SHP77 (cell line): ENCODE data around the gene STX18.
"Not testable (repeated sequence)": the region's sequence is repeated elsewhere in the genome, so short reads cannot be mapped to it uniquely, and the experiment has no call there.

ENCODE experiments used
- DNase-seq, 2 experiments: peaks; one replicate each; lab custom pipeline; 2025; lab: John Stamatoyannopoulos, UW

The STX18 gene

DNA sequence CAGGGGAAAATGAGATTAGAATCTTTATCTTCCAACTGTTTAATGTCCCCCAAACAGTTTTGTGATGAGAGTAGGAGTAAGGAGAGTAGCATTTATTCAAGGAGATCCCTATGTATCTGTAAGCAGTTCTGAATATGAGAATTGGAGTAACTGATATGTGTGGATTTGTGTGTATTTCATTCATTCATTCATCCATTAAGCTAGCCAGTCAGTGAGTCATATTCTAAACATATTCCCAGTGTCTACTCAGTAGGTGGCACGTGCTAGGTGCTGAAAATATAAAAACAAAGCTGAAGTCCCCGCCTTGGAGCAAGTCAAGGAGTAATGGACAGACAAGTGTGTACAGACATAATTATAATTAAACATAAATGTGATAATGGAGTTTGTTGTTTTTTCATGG lies 12.4 kb upstream of the STX18 start:
- no peak for DNase-seq

- DNase-seq, result not testable (repeated sequence)
These were observed 10.2 kb upstream of the STX18 start for GRCh38 chr4:4552042-4552441.

GRCh38 chr4:4550161-4550560 lies 8.3 kb upstream of the STX18 start:
- DNase-seq, result not testable (repeated sequence)

DNA sequence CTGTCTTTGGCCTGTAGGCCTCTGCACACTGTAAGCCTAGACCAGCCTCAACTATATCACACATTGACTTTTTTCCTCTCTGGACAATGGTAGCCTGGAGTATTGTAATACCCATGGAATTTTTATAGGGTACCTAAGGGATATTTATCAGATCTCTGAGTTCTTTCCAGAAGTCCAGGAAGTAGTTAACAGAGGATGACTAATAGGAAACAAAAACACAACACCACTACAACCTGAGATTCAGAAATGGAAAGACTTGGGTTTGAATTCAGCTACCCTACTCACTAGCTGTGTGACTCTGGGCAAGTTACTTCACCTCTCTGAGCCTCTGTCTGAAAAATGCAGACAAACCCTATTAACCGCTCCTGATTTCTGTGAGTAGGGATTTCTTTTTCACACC lies 7.7 kb upstream of the STX18 start:
- DNase-seq, result no peak

GRCh38 chr4:4542774-4543485 lies 1.1 kb upstream of the STX18 start:
- no peak for DNase-seq

GRCh38 chr4:4541040-4541631 lies 712 bp downstream of the STX18 start:
- no peak for DNase-seq

- no peak for DNase-seq
These were observed 2.4 kb downstream of the STX18 start for GRCh38 chr4:4539481-4539880.

- no peak for DNase-seq
These were observed 6.3 kb downstream of the STX18 start for GRCh38 chr4:4535590-4535989.

GRCh38 chr4:4534515-4535145 lies 7.2 kb downstream of the STX18 start:
- DNase-seq, result no peak

DNA sequence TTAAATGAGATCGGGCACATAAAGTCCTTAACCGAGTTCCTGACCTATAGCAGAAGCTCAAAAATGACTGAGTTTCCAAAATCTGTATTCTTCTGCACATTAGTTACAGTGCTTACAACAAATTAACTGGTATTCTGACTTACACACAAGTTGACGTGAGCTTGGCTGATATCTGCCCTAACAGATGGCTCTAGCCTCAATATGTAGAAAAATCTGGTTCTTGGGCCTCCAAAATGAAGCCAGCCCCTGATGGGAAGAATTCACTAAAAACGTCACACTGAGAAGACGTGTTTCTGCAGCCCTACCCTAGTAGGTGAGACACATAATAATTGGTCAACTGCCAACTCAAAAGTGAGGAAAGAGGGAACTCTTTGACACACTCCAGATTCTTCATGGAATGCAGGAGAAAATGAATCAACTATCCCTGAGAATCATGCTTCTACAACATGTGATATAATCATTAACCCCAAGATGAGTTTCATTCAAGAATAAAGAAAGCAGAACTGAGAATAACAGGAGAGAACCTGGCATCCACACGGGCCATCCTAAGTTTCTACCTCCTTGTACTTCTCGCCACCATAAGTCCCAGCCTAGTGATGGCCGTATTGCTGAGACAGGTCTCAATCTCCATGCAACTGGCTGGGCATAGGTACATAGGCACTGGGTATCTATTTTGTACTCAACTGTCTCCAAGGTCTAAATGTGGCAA lies 8.2 kb downstream of the STX18 start:
- no peak for DNase-seq

DNA sequence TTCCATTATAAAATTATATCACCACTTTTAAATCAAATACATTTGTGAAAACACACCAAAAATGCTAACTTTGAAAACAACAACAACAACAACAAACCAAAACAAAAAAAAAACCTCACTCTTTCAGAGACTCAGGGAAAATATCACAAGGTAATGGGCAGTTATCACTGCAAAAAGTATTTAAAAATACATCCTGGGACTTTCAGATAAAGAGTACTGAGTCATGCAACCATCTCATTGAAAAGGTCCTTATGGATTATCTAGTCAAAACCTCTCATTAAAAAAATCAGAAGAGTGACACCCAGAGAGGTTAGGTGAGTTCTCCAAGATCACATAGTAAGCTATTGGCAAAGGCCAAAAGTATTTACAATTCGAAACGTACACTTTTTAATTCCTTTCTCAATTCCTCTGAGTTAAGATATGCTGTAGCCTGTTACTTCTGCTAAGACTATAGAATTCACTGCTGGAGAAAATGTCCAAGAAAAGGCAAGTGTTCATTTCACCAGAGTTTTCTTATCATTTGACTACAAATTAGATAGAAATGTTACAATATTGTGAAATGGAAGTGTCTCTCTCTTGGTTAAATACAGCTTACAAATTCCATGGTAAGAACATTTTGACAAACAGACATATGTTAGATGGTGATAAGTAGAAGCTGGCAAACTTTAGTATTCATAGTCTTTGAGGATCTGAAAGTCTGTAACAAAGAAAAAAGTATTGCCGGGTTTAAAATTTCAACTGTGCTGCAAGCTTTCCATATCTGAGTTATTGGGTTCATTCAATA lies 9.3 kb downstream of the STX18 start:
- DNase-seq, result no peak

DNA sequence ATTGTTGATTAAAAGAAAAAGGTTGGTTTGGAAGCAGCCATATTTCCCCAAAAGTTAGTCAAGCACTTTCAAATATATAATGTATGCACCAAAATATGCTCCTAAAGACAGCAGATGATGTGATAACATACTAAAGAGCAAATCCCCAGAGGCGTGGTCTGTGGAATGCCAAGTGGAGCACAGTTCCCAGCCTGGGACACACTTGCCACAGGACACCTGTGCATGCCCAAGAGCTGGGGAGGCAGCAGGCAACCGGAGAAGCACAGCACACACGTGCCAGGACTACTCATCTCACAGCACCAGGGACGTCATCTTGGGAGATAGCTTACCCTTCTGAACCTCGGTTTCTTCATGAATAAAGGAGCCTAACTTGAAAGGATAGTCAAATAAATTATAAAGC lies 12.5 kb downstream of the STX18 start:
- DNase-seq, result no peak

DNA sequence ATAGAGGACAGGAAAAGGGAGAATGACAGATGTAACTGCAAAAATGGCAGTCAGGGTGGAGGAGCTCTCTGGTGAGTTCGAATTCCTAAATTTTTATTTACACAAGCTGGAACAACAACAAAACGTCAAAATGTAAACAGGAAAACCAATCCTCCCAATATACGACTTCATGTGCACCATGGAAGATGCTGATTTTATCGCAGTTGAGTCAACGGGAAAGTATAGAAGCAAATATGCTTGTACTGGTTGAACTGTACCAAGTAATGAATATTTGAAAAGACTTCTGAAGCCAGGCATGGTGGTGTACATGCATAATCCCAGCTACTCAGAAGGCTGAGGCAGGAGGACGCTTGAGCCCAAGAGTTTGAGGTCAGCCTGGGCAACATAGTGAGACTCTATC lies 15.4 kb downstream of the STX18 start:
- no peak for DNase-seq

GRCh38 chr4:4524364-4524763 lies 17.5 kb downstream of the STX18 start:
- DNase-seq, result no peak

GRCh38 chr4:4521731-4522130 lies 20.1 kb downstream of the STX18 start:
- no peak for DNase-seq

DNA sequence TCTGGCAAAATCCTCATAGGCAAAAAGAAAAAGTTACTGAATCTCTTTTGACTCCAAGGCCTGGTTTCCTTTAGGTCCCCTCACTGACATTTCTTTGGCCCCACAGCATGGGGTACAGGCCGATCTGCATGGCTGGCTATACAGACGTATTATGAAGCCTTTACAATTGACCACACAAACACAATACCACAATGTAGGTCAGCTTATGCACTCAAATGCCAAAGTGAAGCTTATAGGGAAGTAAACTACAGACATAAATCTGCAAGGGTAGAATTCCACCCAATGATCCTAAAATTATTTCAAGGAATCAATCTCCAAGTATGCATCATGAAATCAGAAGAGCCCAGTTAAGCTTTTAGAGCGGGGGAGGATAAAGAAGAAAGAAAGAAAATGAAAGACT lies 20.7 kb downstream of the STX18 start:
- DNase-seq, result no peak

DNA sequence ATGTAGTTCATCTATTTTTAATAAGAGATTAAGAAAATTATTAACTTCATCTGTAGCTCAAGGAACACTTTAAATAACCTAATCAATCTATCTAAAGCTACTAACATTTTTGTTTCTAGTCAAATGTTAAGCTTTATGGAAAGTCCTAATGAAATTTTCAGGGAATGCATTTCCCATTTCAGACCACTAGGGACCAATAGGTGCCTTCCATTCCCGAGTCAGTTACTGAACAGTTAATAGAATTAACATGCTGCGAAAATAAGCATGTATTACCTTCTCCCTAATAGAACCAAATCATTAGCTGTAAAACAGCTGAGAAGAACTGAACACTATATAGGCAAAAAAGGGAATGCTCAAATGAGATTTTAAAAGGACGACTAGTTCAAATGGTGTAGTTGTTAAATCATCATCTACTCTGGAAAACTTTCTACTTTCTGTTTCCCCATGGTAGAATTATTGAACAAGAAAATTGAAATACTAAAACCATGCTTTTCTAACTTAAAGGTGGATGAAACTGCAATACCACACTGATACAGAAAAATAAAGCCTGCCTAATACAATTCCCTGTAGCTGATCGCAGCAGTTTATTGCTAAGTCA lies 22.5 kb downstream of the STX18 start:
- DNase-seq, result no peak

- DNase-seq, result no peak
These were observed 23.1 kb downstream of the STX18 start for GRCh38 chr4:4518747-4519146.

DNA sequence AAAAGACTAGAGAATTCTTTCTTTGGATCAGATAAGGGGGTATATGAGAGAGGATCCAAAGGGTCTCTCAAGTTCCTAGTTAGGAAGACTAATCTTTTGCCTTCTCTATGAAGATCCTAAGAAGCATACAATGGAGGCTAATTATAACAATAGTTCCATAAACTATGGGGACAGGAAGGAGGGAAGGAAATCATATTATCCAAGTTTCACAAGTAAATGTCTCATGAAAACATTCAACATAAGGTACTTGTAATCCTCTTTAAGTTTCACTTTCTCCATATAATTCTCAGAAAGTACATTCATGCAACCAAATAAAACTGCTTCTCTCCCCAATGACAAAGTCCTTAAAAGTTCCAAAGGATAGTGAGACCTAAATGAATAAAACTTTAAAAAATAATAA lies 27.1 kb downstream of the STX18 start:
- no peak for DNase-seq

DNA sequence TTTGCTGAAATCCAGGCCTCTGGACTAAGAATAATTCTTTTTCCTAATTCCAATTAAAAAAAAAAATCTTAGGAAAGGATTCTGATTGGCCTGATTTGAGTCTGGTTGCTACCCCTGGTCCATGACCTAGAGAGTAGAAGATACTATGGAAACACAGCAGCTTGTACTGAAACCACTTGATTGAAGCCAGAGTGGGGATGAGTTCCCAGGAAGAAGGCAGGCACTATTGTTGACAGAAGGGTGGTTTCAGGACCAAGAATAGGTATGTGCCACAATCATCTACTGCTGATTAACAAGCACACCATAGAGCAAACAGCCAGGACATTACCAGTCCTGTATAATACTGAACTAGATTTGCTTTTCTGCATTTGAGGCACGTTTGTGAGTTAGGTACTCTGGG lies 29.6 kb downstream of the STX18 start:
- DNase-seq, result no peak

DNA sequence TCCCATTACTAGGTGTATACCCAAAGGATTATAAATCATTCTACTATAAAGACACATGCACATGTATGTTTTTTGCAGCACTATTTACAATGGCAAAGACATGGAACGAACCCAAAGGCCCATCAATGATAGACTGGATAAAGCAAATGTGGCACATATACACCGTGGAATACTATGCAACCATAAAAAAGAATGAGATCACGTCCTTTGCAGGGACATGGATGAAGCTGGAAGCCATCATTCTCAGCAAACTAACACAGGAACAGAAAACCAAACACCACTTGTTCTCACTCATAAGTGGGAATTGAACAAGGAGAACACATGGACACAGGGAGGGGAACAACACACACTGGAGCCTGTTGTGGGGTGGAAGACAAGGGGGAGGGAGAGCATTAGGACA lies 31.2 kb downstream of the STX18 start:
- not testable (repeated sequence) for DNase-seq

GRCh38 chr4:4509521-4509920 lies 32.3 kb downstream of the STX18 start:
- DNase-seq, result no peak
